ENCODE data around the gene MYO1B.
A peak's percentile ranks its signal among the peaks of the same experiment; 100 is the strongest.

Gene MYO1B

GRCh38 chr2:191314697-191315364, 69.6 kb downstream of the MYO1B start:
- Histone ChIP-seq H3K4me3 (ENCODE audit: low read length) (no peak overlapping the region), H3K9ac (ENCODE audit: low read length) (no peak overlapping the region), H3K9me3 (ENCODE audit: control insufficient read depth, low read length) (no peaks in the 10 kb centered on the region), H3K36me3 (ENCODE audit: control insufficient read depth, insufficient read depth, low read length, severe bottlenecking) (no peaks in the 10 kb centered on the region), H3K4me1 (ENCODE audit: control insufficient read depth, insufficient read depth, low read length) (peaks cover 61% of the 10 kb centered on the region), H3K27me3 (replicated peaks; ENCODE audit: control insufficient read depth, insufficient read depth, low read length) (no peaks in the 10 kb centered on the region)
- no peak for DNase-seq (ENCODE audit: low read depth)

- Histone ChIP-seq H3K27me3 (replicated peaks; ENCODE audit: control insufficient read depth, insufficient read depth, low read length) (no peaks in the 10 kb centered on the region), H3K9me3 (ENCODE audit: control insufficient read depth, low read length) (no peaks in the 10 kb centered on the region), H3K4me1 (ENCODE audit: control insufficient read depth, insufficient read depth, low read length) (peaks cover 65% of the 10 kb centered on the region), H3K4me3 (ENCODE audit: low read length) (no peak overlapping the region), H3K36me3 (ENCODE audit: control insufficient read depth, insufficient read depth, low read length, severe bottlenecking) (no peaks in the 10 kb centered on the region), H3K9ac (ENCODE audit: low read length) (no peak overlapping the region)
- no peak for DNase-seq (ENCODE audit: low read depth)
These were observed 70.2 kb downstream of the MYO1B start for GRCh38 chr2:191315365-191315752.

- no peak for DNase-seq (ENCODE audit: low read depth)
- Histone ChIP-seq H3K9ac (ENCODE audit: low read length) (no peak overlapping the region), H3K9me3 (ENCODE audit: control insufficient read depth, low read length) (no peaks in the 10 kb centered on the region), H3K4me3 (ENCODE audit: low read length) (no peak overlapping the region), H3K4me1 (ENCODE audit: control insufficient read depth, insufficient read depth, low read length) (peaks cover 58% of the 10 kb centered on the region), H3K36me3 (ENCODE audit: control insufficient read depth, insufficient read depth, low read length, severe bottlenecking) (no peaks in the 10 kb centered on the region), H3K27me3 (replicated peaks; ENCODE audit: control insufficient read depth, insufficient read depth, low read length) (no peaks in the 10 kb centered on the region)
These were observed 71.2 kb downstream of the MYO1B start for GRCh38 chr2:191316246-191316994.

GRCh38 chr2:191318037-191318728, 73.0 kb downstream of the MYO1B start:
- Histone ChIP-seq H3K4me1 (ENCODE audit: control insufficient read depth, insufficient read depth, low read length) (peaks cover 58% of the 10 kb centered on the region), H3K9ac (ENCODE audit: low read length) (peak overlapping the region; percentile 49), H3K9me3 (ENCODE audit: control insufficient read depth, low read length) (no peaks in the 10 kb centered on the region), H3K27me3 (replicated peaks; ENCODE audit: control insufficient read depth, insufficient read depth, low read length) (no peaks in the 10 kb centered on the region), H3K36me3 (ENCODE audit: control insufficient read depth, insufficient read depth, low read length, severe bottlenecking) (no peaks in the 10 kb centered on the region), H3K4me3 (ENCODE audit: low read length) (peak overlapping the region; percentile 40)
- DNase-seq (ENCODE audit: low read depth): peak; percentile 72

GRCh38 chr2:191318729-191319078, 73.5 kb downstream of the MYO1B start:
- Histone ChIP-seq H3K4me3 (ENCODE audit: low read length) (peak overlapping the region; percentile 40), H3K4me1 (ENCODE audit: control insufficient read depth, insufficient read depth, low read length) (peaks cover 58% of the 10 kb centered on the region), H3K27me3 (replicated peaks; ENCODE audit: control insufficient read depth, insufficient read depth, low read length) (no peaks in the 10 kb centered on the region), H3K9ac (ENCODE audit: low read length) (peak overlapping the region; percentile 49), H3K9me3 (ENCODE audit: control insufficient read depth, low read length) (peaks cover 2% of the 10 kb centered on the region), H3K36me3 (ENCODE audit: control insufficient read depth, insufficient read depth, low read length, severe bottlenecking) (no peaks in the 10 kb centered on the region)
- peak; percentile 86 for DNase-seq (ENCODE audit: low read depth)

- Histone ChIP-seq H3K4me1 (ENCODE audit: control insufficient read depth, insufficient read depth, low read length) (peaks cover 58% of the 10 kb centered on the region), H3K9ac (ENCODE audit: low read length) (no peak overlapping the region)
- DNase-seq (ENCODE audit: low read depth): peak; percentile 67
These were observed 74.0 kb downstream of the MYO1B start for GRCh38 chr2:191319186-191319585.

GRCh38 chr2:191320881-191321280, 75.7 kb downstream of the MYO1B start:
- Histone ChIP-seq H3K4me3 (ENCODE audit: low read length) (no peak overlapping the region), H3K36me3 (ENCODE audit: control insufficient read depth, insufficient read depth, low read length, severe bottlenecking) (no peaks in the 10 kb centered on the region), H3K9ac (ENCODE audit: low read length) (no peak overlapping the region), H3K9me3 (ENCODE audit: control insufficient read depth, low read length) (peaks cover 5% of the 10 kb centered on the region), H3K4me1 (ENCODE audit: control insufficient read depth, insufficient read depth, low read length) (peaks cover 56% of the 10 kb centered on the region), H3K27me3 (replicated peaks; ENCODE audit: control insufficient read depth, insufficient read depth, low read length) (no peaks in the 10 kb centered on the region)
- no peak for DNase-seq (ENCODE audit: low read depth)

More at GRCh38 chr2:191319186-191319585, 74.0 kb downstream of the MYO1B start:
- Histone ChIP-seq H3K36me3 (ENCODE audit: control insufficient read depth, insufficient read depth, low read length, severe bottlenecking) (no peaks in the 10 kb centered on the region), H3K9me3 (ENCODE audit: control insufficient read depth, low read length) (peaks cover 5% of the 10 kb centered on the region), H3K4me3 (ENCODE audit: low read length) (peak overlapping the region; percentile 46), H3K27me3 (replicated peaks; ENCODE audit: control insufficient read depth, insufficient read depth, low read length) (no peaks in the 10 kb centered on the region)

GRCh38 chr2:191321861-191322662, 76.9 kb downstream of the MYO1B start:
- Histone ChIP-seq H3K9me3 (ENCODE audit: control insufficient read depth, low read length) (peaks cover 5% of the 10 kb centered on the region), H3K36me3 (ENCODE audit: control insufficient read depth, insufficient read depth, low read length, severe bottlenecking) (no peaks in the 10 kb centered on the region), H3K9ac (ENCODE audit: low read length) (no peak overlapping the region), H3K4me3 (ENCODE audit: low read length) (no peak overlapping the region), H3K27me3 (replicated peaks; ENCODE audit: control insufficient read depth, insufficient read depth, low read length) (no peaks in the 10 kb centered on the region), H3K4me1 (ENCODE audit: control insufficient read depth, insufficient read depth, low read length) (peaks cover 45% of the 10 kb centered on the region)
- peak; percentile 32 for DNase-seq (ENCODE audit: low read depth)

GRCh38 chr2:191322828-191323506, 77.8 kb downstream of the MYO1B start:
- no peaks in the 10 kb centered on the region for H3K36me3 ChIP-seq (ENCODE audit: control insufficient read depth, insufficient read depth, low read length, severe bottlenecking)
- DNase-seq (ENCODE audit: low read depth): no peak
- no peaks in the 10 kb centered on the region for H3K27me3 ChIP-seq (replicated peaks; ENCODE audit: control insufficient read depth, insufficient read depth, low read length)
- H3K4me1 ChIP-seq (ENCODE audit: control insufficient read depth, insufficient read depth, low read length): peaks cover 39% of the 10 kb centered on the region
- H3K9me3 ChIP-seq (ENCODE audit: control insufficient read depth, low read length): peaks cover 5% of the 10 kb centered on the region
- no peak overlapping the region for H3K4me3 ChIP-seq (ENCODE audit: low read length)
- H3K9ac ChIP-seq (ENCODE audit: low read length): no peak overlapping the region

GRCh38 chr2:191325651-191326365, 80.6 kb downstream of the MYO1B start:
- Histone ChIP-seq H3K4me3 (ENCODE audit: low read length) (no peak overlapping the region), H3K27me3 (replicated peaks; ENCODE audit: control insufficient read depth, insufficient read depth, low read length) (no peaks in the 10 kb centered on the region), H3K36me3 (ENCODE audit: control insufficient read depth, insufficient read depth, low read length, severe bottlenecking) (peaks cover 10% of the 10 kb centered on the region), H3K9me3 (ENCODE audit: control insufficient read depth, low read length) (peaks cover 5% of the 10 kb centered on the region), H3K9ac (ENCODE audit: low read length) (no peak overlapping the region), H3K4me1 (ENCODE audit: control insufficient read depth, insufficient read depth, low read length) (peaks cover 15% of the 10 kb centered on the region)
- DNase-seq (ENCODE audit: low read depth): no peak

Data from adipocyte (in vitro differentiated cells).